Lung (tissue), 12 donors: ENCODE results near the gene CLSTN2. TPM values are rescaled to one million over a fixed set of nuclear protein-coding genes. Genes with fewer than 3 reads are reported as not detected.

Experiments used
- ATAC-seq: fragments of 200-7000 bp; cut with Tn5 transposase; one replicate; pipeline ENCODE4 v1.9.1; 2020; ENCODE audit warnings: moderate number of reproducible peaks; ENCODE audit not compliant: insufficient read depth, low FRiP score
- DNase-seq, 3 donors: peaks; one replicate each; pipeline ENCODE4 v3.0.0-alpha.2; 2013 to 2017
- H3K27ac ChIP-seq, 2 donors: one replicate each; pipeline ENCODE4 v1.5.1; 2013; ENCODE audit warnings: mild to moderate bottlenecking in 2 of 2, moderate library complexity in 2 of 2, control low read depth in 1 of 2, inconsistent platforms in 1 of 2, low read depth in 1 of 2, low read length in 1 of 2
- H3K27me3 ChIP-seq, 3 donors: one replicate each; pipeline ENCODE4 v1.5.1; 2013; ENCODE audit warnings: low read length in 2 of 3; ENCODE audit not compliant: control insufficient read depth in 3 of 3, insufficient read depth in 3 of 3
- H3K36me3 ChIP-seq, 4 donors: one replicate each; pipeline ENCODE4 v1.5.1; 2013; ENCODE audit warnings: low read length in 4 of 4, mild to moderate bottlenecking in 1 of 4, moderate library complexity in 1 of 4; ENCODE audit not compliant: control insufficient read depth in 4 of 4, insufficient read depth in 4 of 4
- H3K4me1 ChIP-seq, 5 donors: one replicate each; pipeline ENCODE4 v1.5.1; 2013; ENCODE audit warnings: low read length in 5 of 5, mild to moderate bottlenecking in 2 of 5, moderate library complexity in 1 of 5; ENCODE audit not compliant: control insufficient read depth in 5 of 5, insufficient read depth in 5 of 5
- H3K4me3 ChIP-seq: one replicate; pipeline ENCODE4 v1.5.1; 2013; ENCODE audit warnings: mild to moderate bottlenecking, control low read depth, moderate library complexity
- H3K9ac ChIP-seq, 2 donors: one replicate each; pipeline ENCODE4 v1.5.1; 2013; ENCODE audit warnings: low read length in 2 of 2, control low read depth in 1 of 2; ENCODE audit not compliant: insufficient read depth in 1 of 2
- H3K9me3 ChIP-seq, 4 donors: one replicate each; pipeline ENCODE4 v1.5.1; 2013; ENCODE audit warnings: low read length in 3 of 4, mild to moderate bottlenecking in 1 of 4, moderate library complexity in 1 of 4; ENCODE audit not compliant: control insufficient read depth in 4 of 4, insufficient read depth in 3 of 4
- CTCF ChIP-seq: IDR thresholded peaks from 2 replicates; pipeline ENCODE4 v1.5.1; 2012; ENCODE audit warnings: mild to moderate bottlenecking; ENCODE audit errors: control extremely low read depth, extremely low read depth
- WGBS, 2 donors: extraction: QIAGEN DNeasy Blood & Tissue Kit; methylation state at CpG; one replicate each; pipeline ENCODE4 v1.1.7; 2013; 5-methylcytosine and 5-hydroxymethylcytosine counted together
- polyA plus RNA-seq, 2 donors: library from polyadenylated mRNA; stranded (reverse); fragments of 200-250 nt; gene quantifications; one replicate each; pipeline ENCODE4 v1.2.1, GENCODE V29; 2013
- total RNA-seq, 2 donors: library from RNA; depleted of rRNA in 1 of 2; stranded (reverse); fragments of >200 nt in 1 of 2; gene quantifications; one replicate each; pipeline ENCODE4 v1.2.1, GENCODE V29; 2014 to 2021
- donor health status: control.
- donor health status: control.
- donor health status: Bipolar disorder and iron deficiency.
- donor health status: healthy.
- donor health status: DM: yes; HTN: yes; CAD: no.

Gene CLSTN2
- total and polyA plus RNA-seq, 4 donors: 0.07 to 2.4 (median 1.3) TPM

GRCh38 chr3:140088513-140088912, 153.5 kb downstream of the CLSTN2 start:
- no peak overlapping the region for H3K27ac ChIP-seq
- no peaks in the 10 kb centered on the region for H3K27me3 ChIP-seq
- no peak overlapping the region for H3K9ac ChIP-seq
- no peak overlapping the region for H3K4me3 ChIP-seq
- 83 to 86% methylated on average over 2 of the region's 2 CpGs for WGBS, 2 donors
- no peaks in the 10 kb centered on the region for H3K4me1 ChIP-seq
- no peak for TF ChIP-seq CTCF
- no peaks in the 10 kb centered on the region for H3K36me3 ChIP-seq
- ATAC-seq: no peak
- no peak for DNase-seq
- H3K9me3 ChIP-seq: peaks cover 0 to 2% (median 1%) of the 10 kb centered on the region in 4 donors

DNA sequence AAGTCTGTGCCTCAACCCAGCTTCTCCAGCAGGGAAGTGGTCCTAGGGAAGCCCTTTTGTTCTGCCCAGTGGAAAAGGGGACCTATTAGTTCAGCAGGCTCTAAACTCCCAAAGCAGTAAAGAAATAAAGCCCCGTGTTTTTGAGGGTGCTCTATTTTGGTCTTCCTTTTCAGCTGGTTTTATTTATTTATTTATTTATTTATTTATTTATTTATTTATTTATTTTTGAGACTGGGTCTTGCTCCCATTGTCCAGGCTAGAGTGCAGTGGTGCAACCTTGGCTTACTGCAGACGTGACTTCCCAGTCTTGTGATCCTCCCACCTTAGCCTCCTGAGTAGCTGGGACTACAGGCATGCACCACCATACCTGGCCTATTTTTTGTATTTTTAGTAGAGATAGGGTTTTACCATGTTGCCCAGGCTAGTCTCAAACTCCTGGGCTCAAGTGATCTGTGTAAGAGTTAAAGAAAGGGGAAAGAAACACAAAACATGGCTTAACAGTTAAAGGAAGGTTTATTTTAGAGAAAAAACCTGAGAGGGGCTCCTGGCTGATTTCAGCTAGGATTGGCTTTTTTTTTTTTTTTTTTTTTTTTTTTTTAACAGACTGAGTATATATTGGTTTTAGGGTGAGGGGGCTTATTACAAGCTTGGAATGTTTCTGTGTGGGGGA, 154.6 kb downstream of the CLSTN2 start:
- 90 to 95% methylated on average over 2 of the region's 2 CpGs for WGBS, 2 donors

DNA sequence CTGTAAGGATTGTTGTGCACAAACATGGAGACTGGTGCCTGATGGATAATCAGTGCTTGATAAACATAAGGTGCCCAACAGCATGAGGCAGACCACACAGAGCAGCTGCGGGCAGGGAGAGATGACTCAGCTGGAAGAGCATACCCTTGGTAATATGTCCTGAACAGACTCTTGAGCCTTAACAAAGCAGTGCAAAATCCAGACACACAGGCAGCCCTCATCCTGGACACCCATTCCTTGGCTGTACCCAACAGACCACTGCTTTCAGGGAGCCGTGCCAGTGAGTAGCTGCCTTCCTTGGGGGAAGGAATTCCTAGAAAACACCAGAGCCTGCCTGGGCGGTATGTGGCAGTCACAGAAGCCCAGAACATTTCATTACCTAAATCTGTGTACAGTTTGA, 156.2 kb downstream of the CLSTN2 start:
- DNase-seq (peak in 2 of 3 donors; percentile 8 to 13), ATAC-seq (no peak)
- Histone ChIP-seq H3K27me3 (no peaks in the 10 kb centered on the region), H3K9me3 (peaks cover 0 to 2% (median 1%) of the 10 kb centered on the region in 4 donors), H3K36me3 (no peaks in the 10 kb centered on the region), H3K4me3 (no peak overlapping the region), H3K9ac (no peak overlapping the region), H3K27ac (no peak overlapping the region), H3K4me1 (peaks cover 0 to 5% (median 0%) of the 10 kb centered on the region in 5 donors)
- WGBS, 2 donors: 70 to 77% methylated on average over 3 of the region's 3 CpGs
- no peak for TF ChIP-seq CTCF

More for the DNA sequence above, 154.6 kb downstream of the CLSTN2 start:
- no peak for ATAC-seq
- TF ChIP-seq CTCF: no peak
- Histone ChIP-seq H3K9me3 (peaks cover 0 to 2% (median 1%) of the 10 kb centered on the region in 4 donors), H3K4me1 (peaks cover 0 to 5% (median 0%) of the 10 kb centered on the region in 5 donors), H3K27ac (no peak overlapping the region), H3K4me3 (no peak overlapping the region), H3K9ac (no peak overlapping the region), H3K36me3 (no peaks in the 10 kb centered on the region), H3K27me3 (no peaks in the 10 kb centered on the region)
- no peak for DNase-seq
